GM18519 (cell line): ENCODE measurements around the gene RBM33.

Experiments
- ATAC-seq: cut with Tn5 transposase; IDR thresholded peaks from one replicate; pipeline ENCODE4 v1.9.1; 2021; ENCODE audit warnings: mild to moderate bottlenecking, moderate library complexity; ENCODE audit not compliant: unreplicated experiment, low FRiP score

The RBM33 gene

DNA sequence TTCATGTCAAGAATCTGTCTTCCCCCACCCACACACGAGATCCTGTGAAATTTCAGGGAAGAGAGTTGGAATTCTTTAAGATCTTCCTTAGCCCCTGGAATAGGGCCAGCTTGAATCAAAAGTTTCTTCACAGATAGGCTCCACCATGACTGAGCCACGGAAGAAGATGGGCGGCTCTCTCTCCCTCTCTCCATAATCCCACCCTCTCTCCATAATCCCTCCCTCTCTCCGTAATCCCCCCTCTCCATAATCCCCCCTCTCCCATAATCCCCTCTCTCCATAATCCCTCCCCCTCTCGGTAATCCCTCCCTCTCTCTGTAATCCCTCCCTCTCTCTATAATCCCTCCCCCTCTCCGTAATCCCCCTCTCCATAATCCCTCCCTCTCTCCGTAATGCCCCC is 147.4 kb downstream of the RBM33 start:
- no peak for ATAC-seq

- ATAC-seq = no peak
Observed at GRCh38 chr7:155792315-155792960, 148.0 kb downstream of the RBM33 start.

DNA sequence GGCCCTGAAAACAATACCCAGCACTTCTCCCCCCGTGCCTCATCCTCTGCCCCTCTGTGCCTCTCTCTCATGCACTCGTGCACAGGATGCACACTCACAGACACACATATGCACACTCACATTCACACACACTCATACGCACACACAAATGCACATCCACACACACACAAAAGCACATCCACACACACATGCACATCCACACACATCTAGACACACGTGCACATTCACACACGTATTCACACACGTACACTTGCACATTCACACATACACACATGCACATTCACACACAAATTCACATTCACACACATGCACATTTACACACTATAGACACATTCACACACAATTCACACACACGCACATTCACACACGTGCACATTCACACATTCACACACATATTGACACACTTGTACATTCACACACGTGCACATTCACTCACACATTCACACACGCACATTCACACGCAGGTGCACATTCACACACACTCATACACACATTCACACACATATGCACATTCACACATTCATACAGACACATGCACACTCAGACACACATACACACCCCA is 148.6 kb downstream of the RBM33 start:
- no peak for ATAC-seq

GRCh38 chr7:155793720-155794119 is 149.3 kb downstream of the RBM33 start:
- no peak for ATAC-seq

- ATAC-seq = no peak
Observed at GRCh38 chr7:155794196-155794595, 149.7 kb downstream of the RBM33 start.

DNA sequence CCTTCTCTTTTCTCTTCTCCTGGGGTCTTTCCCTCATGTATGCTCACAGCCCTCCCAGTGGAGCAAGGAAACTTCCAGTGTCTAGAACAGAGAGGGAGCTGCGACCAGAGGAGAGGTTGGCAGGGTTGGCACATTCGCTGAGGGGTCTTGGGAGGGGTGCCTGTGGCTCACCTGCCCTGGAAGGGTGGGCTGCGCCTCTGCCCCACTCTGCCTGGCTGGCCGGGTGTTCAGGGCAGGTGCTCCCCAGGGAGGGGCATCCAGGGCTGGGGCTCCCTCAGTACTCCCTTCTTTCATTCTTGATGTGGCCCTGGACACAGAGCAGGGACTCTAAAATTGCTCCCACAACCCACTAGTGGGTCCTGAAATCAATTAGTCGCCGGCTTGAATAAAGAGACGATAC is 150.9 kb downstream of the RBM33 start:
- ATAC-seq = no peak

DNA sequence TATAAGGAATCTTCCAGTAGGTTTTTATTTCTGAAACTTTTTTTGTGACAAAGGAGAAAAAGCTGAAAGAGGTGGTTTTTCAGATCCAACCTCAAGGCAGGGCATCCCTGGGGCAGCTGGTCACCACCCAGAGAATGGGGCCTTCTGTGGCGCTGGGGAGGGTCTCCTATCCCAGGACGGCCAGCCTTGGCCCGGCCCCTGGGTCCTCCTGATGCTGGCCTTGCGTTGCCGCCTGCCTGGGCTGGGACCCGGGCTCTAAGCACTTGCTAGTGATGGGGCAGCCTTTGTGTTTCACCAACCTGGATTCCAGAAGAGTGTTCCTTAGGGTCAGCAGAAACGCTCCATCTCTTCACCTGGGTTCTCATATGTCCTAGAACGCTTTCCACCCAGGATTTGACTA is 151.5 kb downstream of the RBM33 start:
- ATAC-seq = no peak

- ATAC-seq = no peak
Observed at GRCh38 chr7:155796381-155797261, 152.2 kb downstream of the RBM33 start.

- no peak for ATAC-seq
Observed at GRCh38 chr7:155797262-155798250, 153.1 kb downstream of the RBM33 start.

DNA sequence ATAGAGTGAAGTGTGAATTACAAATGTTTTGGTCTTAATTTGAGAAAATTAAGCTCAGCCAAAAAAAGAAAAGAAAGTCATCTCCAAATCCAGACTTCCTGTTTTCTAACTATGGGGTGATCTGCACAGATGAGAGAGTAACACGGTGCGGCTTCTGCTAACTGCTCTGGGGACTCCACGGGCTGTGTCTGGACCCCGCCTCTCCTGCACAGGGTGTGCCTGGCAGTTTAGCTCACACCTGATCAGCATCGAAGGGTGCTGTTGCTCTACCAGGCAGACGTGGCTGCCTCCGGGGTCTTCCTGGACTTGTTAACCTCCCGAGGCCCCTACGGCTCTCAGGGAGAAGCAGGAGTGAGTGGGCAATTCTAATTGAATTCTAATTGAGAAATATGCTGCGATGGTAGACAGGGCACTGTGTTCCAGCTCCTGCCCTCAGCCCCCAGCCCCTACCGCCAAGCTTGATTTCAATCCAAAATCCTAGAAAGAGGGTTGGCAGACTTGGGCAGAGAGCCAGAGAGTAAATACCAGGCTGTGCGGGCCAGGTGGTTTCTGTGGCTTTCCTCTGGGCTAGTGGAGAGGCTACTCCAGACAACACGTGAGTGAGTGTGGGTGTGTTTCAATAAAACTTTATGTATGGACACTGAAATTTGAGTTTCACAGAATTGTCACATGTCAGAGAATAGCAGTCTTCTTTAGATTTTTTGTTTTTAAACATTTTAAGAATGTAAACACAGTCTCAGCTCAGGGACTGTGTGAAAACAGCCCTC is 154.4 kb downstream of the RBM33 start:
- no peak for ATAC-seq

GRCh38 chr7:155799514-155799913 is 155.1 kb downstream of the RBM33 start:
- ATAC-seq = no peak

DNA sequence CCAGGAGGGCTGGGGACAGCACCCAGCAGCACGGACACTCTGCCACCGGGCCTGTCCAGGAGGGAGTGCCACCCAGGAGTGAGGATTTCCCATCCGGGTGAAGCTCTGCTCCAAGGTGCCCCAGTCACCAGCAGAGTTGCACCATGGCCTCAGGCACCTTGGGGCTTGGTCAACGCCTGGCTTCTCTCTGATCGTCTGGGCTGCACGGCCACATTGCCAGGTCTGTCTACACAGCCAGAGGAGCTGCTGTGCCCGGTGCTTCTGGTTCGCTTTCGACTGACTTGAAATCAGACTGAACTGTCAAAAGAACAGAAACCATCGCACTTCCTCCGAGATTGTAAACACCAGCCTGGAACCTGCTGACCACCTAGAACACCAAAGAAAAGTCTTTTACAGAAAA is 155.8 kb downstream of the RBM33 start:
- ATAC-seq = no peak

- ATAC-seq = no peak
Observed at GRCh38 chr7:155800741-155801267, 156.3 kb downstream of the RBM33 start.

- no peak for ATAC-seq
Observed at GRCh38 chr7:155802291-155802690, 157.8 kb downstream of the RBM33 start.

DNA sequence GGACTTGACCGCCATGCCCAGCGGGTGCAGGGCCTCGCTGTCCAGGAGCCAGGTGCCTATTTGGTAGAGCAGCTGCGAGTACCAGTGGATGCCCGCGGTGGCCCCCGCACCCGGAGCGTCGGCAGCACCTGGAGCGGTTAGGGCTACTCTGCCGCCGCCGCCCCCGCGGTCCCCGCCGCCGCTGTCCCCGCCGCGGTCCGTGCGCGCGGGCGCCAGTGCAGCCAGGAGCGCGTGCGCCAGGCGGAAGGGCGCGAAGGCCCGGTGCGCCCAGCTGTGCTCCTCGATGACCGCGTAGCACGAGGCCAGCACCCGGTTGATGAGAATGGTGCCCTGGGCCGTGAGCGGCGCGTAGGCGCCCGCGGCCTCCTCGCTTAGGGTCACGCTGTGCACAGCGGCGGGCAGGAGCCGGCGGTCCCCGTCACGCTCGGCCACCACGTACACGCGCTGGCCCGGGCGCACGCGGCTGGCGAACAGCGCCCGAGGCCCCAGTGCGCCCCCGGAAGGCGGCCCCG is 158.5 kb downstream of the RBM33 start:
- no peak for ATAC-seq

DNA sequence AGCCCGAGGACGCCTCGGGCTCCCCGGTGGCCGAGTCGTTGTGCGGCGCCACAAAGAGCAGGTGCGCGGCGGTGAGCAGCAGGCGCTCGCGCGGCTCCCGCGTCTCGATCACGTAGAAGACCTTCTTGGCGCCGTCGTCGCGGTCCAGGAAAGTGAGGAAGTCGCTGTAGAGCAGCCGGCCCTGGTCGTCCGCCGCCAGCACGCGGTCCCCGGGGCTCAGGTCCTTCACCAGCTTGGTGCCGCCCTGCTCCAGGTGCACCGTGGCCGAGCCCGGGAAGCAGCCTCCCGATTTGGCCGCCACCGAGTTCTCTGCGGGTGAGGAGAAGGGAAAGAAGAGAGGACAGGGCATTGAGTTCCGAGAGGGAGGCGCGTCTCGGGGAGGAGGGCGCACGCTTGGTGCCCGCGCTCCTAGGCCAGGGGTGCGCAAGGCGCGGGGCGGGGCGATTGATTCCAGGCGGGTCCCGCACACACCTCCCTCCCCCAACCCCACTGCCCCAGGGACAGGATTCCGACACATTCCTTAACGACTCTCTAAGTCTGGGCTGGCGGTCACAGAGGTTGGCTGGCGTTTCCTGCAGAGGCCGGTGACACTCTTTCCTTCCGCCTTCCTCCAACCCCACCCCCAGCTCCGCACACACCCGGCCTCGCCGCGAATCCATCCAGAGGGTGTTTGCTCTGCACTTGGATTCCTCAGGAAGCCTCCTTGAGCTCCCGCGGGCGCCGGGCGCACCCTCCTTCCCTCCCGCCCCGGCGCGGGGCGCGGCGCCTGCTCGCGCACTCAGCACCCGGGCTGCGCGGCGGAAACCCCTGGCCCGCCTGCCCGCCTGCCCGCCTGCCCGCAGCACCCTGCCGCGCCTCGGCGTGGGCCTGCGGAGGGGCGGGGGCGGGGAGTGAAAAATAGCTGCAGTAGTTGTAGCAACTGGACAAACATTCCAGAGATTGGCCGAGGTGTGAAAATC is 159.2 kb downstream of the RBM33 start:
- ATAC-seq = no peak

- no peak for ATAC-seq
Observed at GRCh38 chr7:155804431-155804831, 160.0 kb downstream of the RBM33 start.
